Stimulated activated CD4-positive, alpha-beta T cell treated with anti-CD3 and anti-CD28 coated beads, Interleukin-1b, Interleukin-23, amount 100 ng/mL, for 1 hour (primary cell): Measurements from ENCODE around the gene CPNE4.

ENCODE experiments used
- DNase-seq, 2 donors: peaks; one replicate each; pipeline ENCODE4 v3.0.0-alpha.2; 2020; ENCODE audit warnings: low read depth in 2 of 2

CPNE4 gene

GRCh38 chr3:131797776-131798175 lies 237.0 kb downstream of the CPNE4 start:
- no peak for DNase-seq

GRCh38 chr3:131796558-131797198 lies 238.1 kb downstream of the CPNE4 start:
- no peak for DNase-seq

GRCh38 chr3:131796111-131796510 lies 238.7 kb downstream of the CPNE4 start:
- no peak for DNase-seq

GRCh38 chr3:131795390-131796090 lies 239.3 kb downstream of the CPNE4 start:
- no peak for DNase-seq

GRCh38 chr3:131794766-131795388 lies 239.9 kb downstream of the CPNE4 start:
- DNase-seq = no peak

- DNase-seq = no peak
Observed at GRCh38 chr3:131793870-131794269, 240.9 kb downstream of the CPNE4 start.

- DNase-seq = no peak
Observed at GRCh38 chr3:131789188-131789587, 245.6 kb downstream of the CPNE4 start.

- no peak for DNase-seq
Observed at GRCh38 chr3:131786386-131786785, 248.4 kb downstream of the CPNE4 start.

- DNase-seq = no peak
Observed at GRCh38 chr3:131782751-131783150, 252.1 kb downstream of the CPNE4 start.

GRCh38 chr3:131778526-131778925 lies 256.3 kb downstream of the CPNE4 start:
- no peak for DNase-seq

GRCh38 chr3:131775650-131776049 lies 259.2 kb downstream of the CPNE4 start:
- no peak for DNase-seq

GRCh38 chr3:131772269-131773026 lies 262.4 kb downstream of the CPNE4 start:
- no peak for DNase-seq

- DNase-seq = no peak
Observed at GRCh38 chr3:131762981-131763564, 271.7 kb downstream of the CPNE4 start.

- DNase-seq = no peak
Observed at GRCh38 chr3:131756405-131756804, 278.4 kb downstream of the CPNE4 start.

- DNase-seq = no peak
Observed at GRCh38 chr3:131755380-131755779, 279.4 kb downstream of the CPNE4 start.

- DNase-seq = no peak
Observed at GRCh38 chr3:131750256-131750655, 284.6 kb downstream of the CPNE4 start.

GRCh38 chr3:131749826-131750225 lies 285.0 kb downstream of the CPNE4 start:
- no peak for DNase-seq

- no peak for DNase-seq
Observed at GRCh38 chr3:131747466-131747865, 287.3 kb downstream of the CPNE4 start.

GRCh38 chr3:131744765-131745164 lies 290.0 kb downstream of the CPNE4 start:
- no peak for DNase-seq

GRCh38 chr3:131743126-131743525 lies 291.7 kb downstream of the CPNE4 start:
- DNase-seq = no peak

- no peak for DNase-seq
Observed at GRCh38 chr3:131739211-131739610, 295.6 kb downstream of the CPNE4 start.

GRCh38 chr3:131738095-131738494 lies 296.7 kb downstream of the CPNE4 start:
- no peak for DNase-seq
